Activated CD4-positive, alpha-beta T cell treated with anti-CD3 and anti-CD28 coated beads, Interleukin-2, Interleukin-4, amounts not matched to agents 100 ng/mL and 50 ng/mL, durations not matched to agents 16 hours and 8 hours (primary cell): ENCODE data around the gene CCL18.
"Not testable (repeated sequence)": the region's sequence is repeated elsewhere in the genome, so short reads cannot be mapped to it uniquely, and the experiment has no call there.

Experiments used
- DNase-seq: peaks from one replicate; pipeline ENCODE4 v3.0.0-alpha.2; 2020; ENCODE audit warnings: low spot score

The CCL18 gene

GRCh38 chr17:36104246-36104645, 40.2 kb downstream of the CCL18 start:
- DNase-seq, result not testable (repeated sequence)

DNA sequence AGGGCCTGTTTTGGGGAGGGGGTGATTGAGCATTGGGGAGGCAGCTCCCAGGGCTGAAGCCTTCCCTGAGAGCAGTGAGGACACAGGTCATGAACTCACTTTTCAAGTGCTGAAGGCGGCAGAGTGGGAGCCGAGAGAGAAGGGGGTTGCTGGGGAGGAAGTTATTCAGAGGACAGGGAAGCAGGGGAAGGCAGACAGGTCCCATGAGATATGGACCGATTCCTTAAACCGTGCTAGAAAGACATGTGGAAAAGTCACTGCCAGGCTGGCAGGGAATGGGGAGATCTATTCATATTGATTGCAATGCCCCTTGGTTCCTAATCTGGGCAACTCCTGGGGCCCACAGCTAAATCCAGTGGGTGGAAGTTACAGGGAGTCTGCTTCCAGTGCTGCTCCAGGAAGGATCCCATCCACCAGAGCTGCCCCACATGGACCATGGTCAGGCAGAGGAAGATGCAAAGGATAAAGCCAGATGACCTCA, 40.7 kb downstream of the CCL18 start:
- no peak for DNase-seq

GRCh38 chr17:36105781-36106492, 41.9 kb downstream of the CCL18 start:
- no peak for DNase-seq

DNA sequence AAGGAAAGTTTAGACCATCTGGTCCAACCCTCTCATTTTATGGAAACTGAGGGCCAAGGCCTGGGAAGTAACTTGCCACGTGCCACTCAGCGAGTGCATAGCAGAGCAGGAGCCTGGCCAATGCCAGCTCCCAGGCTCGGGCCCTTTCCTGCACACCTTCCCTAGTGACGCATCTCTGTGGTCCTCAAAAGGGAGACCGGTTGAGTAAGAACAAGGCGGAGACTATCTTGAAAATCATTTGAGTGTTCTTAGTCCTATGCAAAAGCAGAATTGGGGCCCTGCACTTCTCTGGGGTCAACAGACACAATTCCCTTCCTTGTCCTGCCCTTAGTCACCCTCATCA, 42.4 kb downstream of the CCL18 start:
- DNase-seq, result no peak

GRCh38 chr17:36107660-36108059, 43.6 kb downstream of the CCL18 start:
- DNase-seq, result no peak

DNA sequence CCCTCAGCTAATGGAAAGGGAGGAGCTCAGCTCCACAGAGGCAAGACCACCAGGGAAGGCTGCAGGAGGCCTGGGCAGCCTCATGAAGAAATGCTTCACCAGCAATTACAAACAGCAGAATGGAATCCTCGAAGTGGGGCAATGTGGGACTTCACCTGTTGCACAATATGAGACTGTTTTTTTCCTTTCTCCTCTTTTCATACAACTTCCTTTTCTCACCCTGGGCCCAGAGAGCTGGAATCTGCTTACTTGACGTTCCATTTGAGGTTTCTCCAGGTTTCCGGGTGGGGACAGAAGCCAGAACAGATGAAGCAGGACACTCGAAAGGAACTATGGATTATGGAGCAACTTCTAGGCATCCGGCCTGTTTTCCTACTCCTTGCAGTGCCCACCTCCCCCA, 44.2 kb downstream of the CCL18 start:
- DNase-seq, result not testable (repeated sequence)

DNA sequence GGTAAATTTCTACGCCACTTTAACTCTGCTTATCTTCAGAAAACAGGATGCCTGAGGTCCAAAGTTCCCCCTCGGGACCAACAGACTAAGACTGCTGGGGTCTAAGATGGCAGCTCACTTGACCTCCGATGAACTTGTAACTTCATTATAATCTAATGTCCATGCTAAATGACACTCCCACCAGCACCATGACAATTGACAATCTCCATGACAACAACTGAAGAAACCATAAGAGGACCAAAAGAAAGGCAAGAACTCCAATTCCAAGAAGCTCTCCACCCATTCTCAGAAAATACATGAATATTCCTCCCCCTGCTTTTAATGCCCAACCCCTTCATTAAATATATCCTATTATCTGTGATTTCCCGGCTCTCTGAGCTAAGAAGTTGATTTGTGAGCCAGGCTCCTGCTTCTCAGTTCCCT, 47.0 kb downstream of the CCL18 start:
- no peak for DNase-seq

GRCh38 chr17:36112572-36112971, 48.5 kb downstream of the CCL18 start:
- no peak for DNase-seq

GRCh38 chr17:36113131-36113530, 49.1 kb downstream of the CCL18 start:
- DNase-seq, result not testable (repeated sequence)

- DNase-seq, result not testable (repeated sequence)
These were observed 51.0 kb downstream of the CCL18 start for GRCh38 chr17:36114971-36115648.

DNA sequence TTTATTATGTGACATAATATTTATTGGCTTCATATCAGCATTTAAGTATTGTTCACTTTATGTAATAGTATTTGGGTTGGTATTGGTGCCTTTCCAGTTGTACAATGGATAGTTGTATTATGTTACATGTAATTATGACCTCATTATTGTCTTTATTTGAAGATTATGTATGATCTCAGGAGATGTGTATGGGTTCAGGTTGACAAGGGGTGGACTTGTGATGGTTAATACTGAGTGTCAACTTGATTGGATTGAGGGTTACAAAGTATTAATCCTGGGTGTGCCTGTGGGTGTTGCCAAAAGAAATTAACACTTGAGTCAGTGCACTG, 51.5 kb downstream of the CCL18 start:
- not testable (repeated sequence) for DNase-seq

GRCh38 chr17:36117505-36118382, 53.7 kb downstream of the CCL18 start:
- DNase-seq, result peak; percentile 71

GRCh38 chr17:36118477-36119353, 54.6 kb downstream of the CCL18 start:
- no peak for DNase-seq

- no peak for DNase-seq
These were observed 56.1 kb downstream of the CCL18 start for GRCh38 chr17:36120221-36120620.

- not testable (repeated sequence) for DNase-seq
These were observed 57.0 kb downstream of the CCL18 start for GRCh38 chr17:36121099-36121498.
